NCI-H2196 (cell line): ENCODE data around the gene ZIC4.

Experiments
- DNase-seq: peaks from one replicate; lab custom pipeline; 2025; ENCODE audit not compliant: unreplicated experiment; lab: John Stamatoyannopoulos, UW

Gene ZIC4

DNA sequence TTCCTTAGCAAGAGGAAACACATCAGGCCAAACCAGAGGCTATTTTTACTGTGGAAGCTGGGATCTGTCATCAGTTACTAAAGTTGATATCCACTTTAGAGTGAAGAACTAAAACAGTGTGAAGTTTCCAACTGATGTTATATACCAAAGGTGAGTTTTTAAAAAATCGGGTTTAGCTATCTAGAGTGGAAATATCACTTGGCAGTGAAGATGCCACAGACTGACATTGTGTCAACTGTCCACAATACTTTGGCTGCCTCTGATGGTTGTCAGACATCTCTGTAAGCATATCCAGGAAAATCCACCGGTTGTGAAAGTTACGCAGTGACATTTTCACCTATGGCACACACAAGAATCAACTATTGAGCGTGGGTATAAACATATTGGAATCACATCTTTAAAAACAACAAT is 12.0 kb upstream of the ZIC4 start:
- no peak for DNase-seq

GRCh38 chr3:147417551-147418295 is 11.4 kb upstream of the ZIC4 start:
- DNase-seq, result no peak

DNA sequence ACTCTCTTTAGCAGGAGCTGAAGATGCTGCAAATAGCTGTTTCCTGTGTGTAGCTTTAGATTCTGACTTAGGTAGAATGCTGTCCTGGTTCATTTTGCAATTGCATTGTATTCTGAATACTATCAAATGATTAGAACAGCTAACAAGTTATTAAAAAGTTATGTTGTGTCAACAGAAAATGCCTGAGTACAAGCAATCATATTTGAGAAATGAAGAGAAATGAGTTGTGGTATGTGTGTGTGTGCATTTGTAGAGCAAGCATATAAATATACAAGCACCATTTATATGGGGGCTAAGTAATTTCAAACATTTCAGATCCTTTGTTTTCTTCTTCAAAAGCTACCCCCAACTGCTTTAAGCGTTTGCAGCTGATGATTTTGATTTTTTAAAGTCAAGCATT is 10.6 kb upstream of the ZIC4 start:
- no peak for DNase-seq

GRCh38 chr3:147415874-147416273 is 9.5 kb upstream of the ZIC4 start:
- no peak for DNase-seq

DNA sequence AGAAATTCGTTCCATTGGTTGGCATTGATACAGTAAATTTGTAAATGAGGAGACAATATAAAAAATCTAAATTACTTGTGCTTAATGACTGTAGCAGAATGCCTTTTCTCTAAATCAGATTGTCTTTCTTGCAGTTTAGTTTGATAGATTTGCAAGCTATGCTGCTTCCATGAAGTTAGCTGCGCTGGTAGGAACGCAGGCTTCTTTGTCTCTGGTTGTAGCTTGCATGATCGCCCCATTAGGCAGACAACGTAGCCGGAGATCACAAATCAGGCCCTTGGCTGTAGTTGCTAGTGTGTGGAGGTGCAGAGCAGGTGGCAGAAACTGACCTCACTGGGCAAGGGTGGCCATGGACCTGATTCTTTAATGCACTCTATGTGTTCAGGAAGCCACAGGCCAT is 8.9 kb upstream of the ZIC4 start:
- DNase-seq, result no peak

DNA sequence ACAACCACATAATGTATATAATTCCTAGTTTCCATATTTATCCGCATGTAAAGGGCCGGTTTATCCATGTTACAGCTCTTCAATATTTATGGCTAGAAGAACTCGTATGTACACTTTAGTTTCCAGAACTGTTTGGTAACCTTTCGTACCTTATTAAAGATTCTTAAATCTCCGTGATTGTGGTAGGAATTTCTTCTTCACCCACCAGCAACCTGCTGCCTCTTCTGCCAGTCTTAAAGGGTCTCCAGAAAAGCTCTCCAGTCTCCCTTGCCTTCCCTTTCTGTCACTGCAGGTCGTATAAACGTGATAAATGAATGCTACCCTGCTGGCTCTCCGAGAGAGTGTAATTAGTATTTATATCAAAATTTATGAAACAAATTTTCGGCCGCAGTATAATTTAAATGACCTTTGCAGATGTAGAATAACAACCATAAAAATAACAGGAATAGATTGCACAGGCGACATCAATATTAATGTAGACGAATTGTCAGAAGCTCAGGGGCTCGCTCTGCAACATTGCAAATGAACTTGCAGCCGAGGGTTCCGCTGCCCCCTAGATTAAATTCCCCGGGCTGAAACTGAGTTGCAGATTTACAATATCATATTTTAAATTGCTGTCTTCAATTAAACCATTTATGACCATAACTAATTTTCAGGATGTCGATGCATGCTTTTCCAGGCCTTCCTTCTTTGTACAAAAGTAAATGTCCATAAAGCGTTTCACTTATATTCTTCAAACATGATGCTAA is 8.2 kb upstream of the ZIC4 start:
- no peak for DNase-seq

DNA sequence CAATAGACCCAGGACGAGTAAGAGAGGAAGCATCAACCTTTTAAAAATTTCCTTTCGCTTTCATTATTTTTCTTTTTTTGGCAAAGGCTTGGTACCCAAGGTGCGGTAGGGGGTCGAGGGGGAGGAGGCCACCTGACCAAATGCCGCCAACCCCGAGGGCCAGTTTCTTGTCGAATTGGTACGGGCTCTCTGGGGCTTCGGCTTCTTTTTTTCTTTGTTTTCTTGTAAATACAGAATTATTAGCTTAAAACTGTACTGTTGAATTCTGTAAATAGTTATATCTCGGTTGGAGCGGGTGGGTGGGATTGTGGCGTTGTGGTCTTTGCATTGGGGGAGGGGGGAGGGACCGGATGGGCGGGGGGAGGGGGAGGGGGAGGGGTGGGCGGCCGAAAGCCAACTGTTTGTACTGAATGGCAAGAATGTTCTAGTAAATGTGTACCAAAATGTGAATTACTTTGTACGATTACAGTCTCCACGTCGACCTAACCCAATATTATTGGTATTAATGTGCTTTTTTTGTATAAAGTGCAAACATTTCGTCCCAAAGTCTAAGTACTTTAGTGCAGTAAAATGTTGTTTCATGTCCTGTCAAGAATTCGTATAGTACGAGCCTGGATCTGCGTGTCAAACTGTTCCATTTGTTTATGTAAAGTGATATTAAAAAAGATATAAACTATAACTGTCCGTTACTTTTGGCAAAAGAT is 7.5 kb upstream of the ZIC4 start:
- no peak for DNase-seq

- DNase-seq, result no peak
These were observed 6.8 kb upstream of the ZIC4 start for GRCh38 chr3:147412917-147413685.

DNA sequence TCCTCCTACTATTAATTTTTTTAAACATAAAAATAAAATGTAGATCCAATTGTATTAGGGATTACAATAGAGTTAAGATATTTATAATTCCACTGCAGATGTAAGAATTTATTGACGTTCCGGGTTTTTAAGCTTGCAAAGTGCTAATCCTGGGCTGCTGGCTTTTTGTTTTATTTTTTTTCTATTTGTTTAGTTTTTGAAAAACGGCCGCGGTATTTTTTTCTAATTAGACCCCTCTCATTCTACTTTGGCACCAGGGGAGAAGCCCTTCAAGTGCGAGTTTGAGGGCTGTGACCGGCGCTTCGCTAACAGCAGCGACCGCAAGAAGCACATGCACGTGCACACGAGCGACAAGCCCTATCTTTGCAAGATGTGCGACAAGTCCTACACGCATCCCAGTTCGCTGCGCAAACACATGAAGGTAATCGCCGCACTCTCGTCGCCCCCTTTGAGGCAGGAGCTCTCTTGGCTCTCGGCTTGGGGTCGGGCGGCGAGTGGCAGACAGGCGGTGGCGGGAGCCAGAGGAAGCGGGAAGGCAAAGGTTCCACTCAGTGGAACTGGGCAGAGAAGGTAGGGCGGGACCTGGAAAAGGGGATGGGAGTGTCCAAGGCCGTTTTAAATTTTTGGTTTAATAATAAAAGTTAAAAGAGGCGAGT is 6.0 kb upstream of the ZIC4 start:
- no peak for DNase-seq

- DNase-seq, result no peak
These were observed 5.5 kb upstream of the ZIC4 start for GRCh38 chr3:147411815-147412241.

GRCh38 chr3:147411238-147411814 is 5.0 kb upstream of the ZIC4 start:
- DNase-seq, result no peak

- DNase-seq, result no peak
These were observed 4.3 kb upstream of the ZIC4 start for GRCh38 chr3:147410526-147411237.

- DNase-seq, result no peak
These were observed 3.8 kb upstream of the ZIC4 start for GRCh38 chr3:147410116-147410525.

- no peak for DNase-seq
These were observed 3.1 kb upstream of the ZIC4 start, which contains the start of gene ZIC1 for GRCh38 chr3:147409143-147410115. Gene ZIC1, plus strand, starts transcription at chr3:147409365. Its CDS starts 748 bp downstream, at chr3:147410113.

- DNase-seq, result no peak
These were observed 2.1 kb upstream of the ZIC4 start for GRCh38 chr3:147408188-147409100.

DNA sequence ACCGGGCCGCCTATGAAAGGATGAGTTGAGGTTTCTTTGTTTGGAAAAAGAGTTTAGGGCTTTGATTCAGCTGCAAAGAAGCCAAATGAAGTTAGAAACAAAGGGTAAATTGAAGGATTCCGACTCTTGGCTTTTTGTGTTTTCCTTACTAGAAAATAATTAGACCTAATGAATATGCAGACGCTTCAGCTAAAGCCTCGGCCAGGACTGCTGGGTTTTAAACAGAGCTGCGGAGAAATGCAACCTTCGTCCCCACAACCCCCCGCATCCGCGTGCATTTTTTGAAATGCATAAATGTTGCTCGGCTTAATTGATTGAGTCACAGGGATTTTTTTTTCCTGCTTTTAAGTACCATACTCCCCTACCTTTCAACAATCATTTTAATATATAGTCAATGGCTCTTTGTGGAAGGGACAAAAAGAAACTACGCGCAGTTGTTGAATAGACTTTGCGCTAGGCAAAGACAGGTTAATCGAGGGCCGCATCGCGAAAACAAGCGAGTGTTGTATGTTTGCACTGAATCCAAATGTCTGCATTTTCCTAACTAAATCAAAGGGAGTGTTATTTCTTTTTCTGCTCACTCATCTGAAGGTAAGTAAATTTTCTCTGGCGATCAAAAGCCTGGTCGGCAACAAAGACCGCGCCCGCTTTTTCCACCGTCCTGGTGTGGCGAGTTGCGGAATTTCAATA is 1.3 kb upstream of the ZIC4 start:
- DNase-seq, result no peak

GRCh38 chr3:147407114-147407497 is 763 bp upstream of the ZIC4 start:
- no peak for DNase-seq
